ENCODE measurements around the gene KCNC1.

DNA sequence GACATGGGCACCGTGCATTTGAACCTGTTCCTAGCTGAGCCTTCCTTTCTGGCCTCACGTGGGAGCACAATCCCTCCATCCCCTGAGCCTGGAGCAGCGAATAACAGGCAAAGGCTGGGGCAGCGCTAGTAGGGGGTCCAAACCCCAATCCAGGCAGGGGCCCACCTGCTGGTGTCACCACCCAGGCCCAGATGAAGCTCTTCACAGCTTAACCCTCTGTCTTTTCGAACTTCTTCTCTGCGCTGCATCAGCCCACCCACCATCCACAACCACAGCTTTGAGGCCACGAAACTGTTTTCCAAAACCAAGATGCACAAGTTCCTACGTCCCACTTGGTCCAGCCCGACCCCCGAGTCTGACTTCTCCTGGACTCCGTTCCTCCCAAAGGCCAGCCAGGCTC, 11.5 kb downstream of the KCNC1 start:
- TF ChIP-seq, protein P1, sequence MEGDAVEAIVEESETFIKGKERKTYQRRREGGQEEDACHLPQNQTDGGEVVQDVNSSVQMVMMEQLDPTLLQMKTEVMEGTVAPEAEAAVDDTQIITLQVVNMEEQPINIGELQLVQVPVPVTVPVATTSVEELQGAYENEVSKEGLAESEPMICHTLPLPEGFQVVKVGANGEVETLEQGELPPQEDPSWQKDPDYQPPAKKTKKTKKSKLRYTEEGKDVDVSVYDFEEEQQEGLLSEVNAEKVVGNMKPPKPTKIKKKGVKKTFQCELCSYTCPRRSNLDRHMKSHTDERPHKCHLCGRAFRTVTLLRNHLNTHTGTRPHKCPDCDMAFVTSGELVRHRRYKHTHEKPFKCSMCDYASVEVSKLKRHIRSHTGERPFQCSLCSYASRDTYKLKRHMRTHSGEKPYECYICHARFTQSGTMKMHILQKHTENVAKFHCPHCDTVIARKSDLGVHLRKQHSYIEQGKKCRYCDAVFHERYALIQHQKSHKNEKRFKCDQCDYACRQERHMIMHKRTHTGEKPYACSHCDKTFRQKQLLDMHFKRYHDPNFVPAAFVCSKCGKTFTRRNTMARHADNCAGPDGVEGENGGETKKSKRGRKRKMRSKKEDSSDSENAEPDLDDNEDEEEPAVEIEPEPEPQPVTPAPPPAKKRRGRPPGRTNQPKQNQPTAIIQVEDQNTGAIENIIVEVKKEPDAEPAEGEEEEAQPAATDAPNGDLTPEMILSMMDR (IDR thresholded peaks at IDR 0.05; ENCODE audit: low read length): no peak
- no peak for TF ChIP-seq EZH2 (IDR thresholded peaks at IDR 0.05; ENCODE audit: borderline replicate concordance, low read length)

Measured in OCI-LY1 (cell line).